ENCODE results near the gene ARHGEF9. TPM values are rescaled to one million over a fixed set of nuclear protein-coding genes. Genes with fewer than 3 reads are reported as not detected.
"Not testable (repeated sequence)": the region's sequence is repeated elsewhere in the genome, so short reads cannot be mapped to it uniquely, and the experiment has no call there.

Gene ARHGEF9
- total RNA-seq (10.3 and 18.5 TPM in 2 replicates), polyA plus RNA-seq (11.0 and 11.5 TPM in 2 replicates), polyA minus RNA-seq (ENCODE audit: low replicate concordance) (10.7 and 20.6 TPM in 2 replicates)
- 8.2 and 8.7 TPM in 2 replicates for polyA plus RNA-seq (2012)

DNA sequence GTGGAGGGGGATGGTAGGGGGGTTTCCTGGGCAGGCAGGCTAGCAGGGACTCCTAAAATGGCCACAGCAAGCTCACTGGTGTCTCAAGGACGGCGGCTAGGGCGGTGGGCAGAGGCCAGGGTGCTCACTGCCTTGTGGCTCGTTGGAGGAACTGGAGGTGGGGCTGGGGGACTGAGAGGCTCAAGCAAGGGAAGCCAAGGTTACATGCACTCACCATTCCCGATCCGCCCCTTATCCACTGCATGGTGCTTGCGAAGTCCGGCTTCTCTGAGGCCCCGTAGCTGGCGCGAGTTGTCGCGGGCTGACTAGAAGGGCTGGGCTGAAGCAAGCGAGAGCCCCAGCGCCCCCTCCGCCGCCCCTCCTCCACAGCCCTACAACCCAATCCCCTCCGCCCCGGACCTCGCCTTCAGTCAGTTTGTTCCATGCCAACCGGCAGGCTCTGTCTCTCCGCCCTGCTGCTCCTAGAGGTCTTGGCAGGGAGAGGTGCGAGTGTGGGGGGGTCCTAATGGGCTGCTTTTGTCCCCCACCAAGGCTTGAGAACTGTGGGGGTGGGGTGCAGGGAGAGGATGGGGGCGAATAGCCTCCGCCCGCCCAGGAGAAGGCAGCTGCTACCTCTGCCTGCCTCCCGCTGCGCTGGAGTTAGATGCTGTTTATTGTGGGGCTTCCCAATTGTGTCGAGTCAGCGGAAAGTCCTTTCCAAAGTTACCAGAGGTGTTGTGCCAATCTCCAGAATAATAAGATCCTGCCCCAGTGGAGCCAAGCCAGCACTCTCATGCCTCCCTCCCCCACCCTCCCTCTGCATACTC is at the start of gene ARHGEF9:
Gene ARHGEF9, minus strand, starts transcription at position 313 of the 806 bp plus-strand sequence. Its CDS starts 69 bp downstream, at position 244.
- TF ChIP-seq CTCF (conservative IDR thresholded peaks at IDR 0.05 in 1 of 2, IDR thresholded peaks at IDR 0.05 in 1 of 2; ENCODE audit: low read depth in 1 of 2, low read length in 2 of 2) (no peak), EZH2 (IDR thresholded peaks at IDR 0.05; ENCODE audit: low read length, missing control alignments) (no peak)
- Histone ChIP-seq H3K4me3 (replicated peaks in 1 of 4; ENCODE audit: control extremely low read depth in 1 of 4, insufficient read depth in 1 of 4, low read depth in 3 of 4, low read length in 4 of 4) (peak within 1 kb of the TSS; percentile 5 to 55 (median 36)), H3K4me1 (ENCODE audit: control insufficient read depth, extremely low read depth, insufficient read depth, low read length) (no peaks in the 10 kb centered on the region), H4K20me1 (ENCODE audit: control insufficient read depth, extremely low read depth, insufficient read depth, low read length) (no peaks in the 10 kb centered on the region), H3K27ac (ENCODE audit: insufficient read depth, low read length) (no peak within 1 kb of the TSS), H3K9me3 (ENCODE audit: control insufficient read depth, insufficient read depth, low read depth, low read length) (no peaks in the 10 kb centered on the region), H3K27me3 (ENCODE audit: control insufficient read depth, insufficient read depth, low read length) (no peaks in the 10 kb centered on the region), H3K4me2 (ENCODE audit: extremely low read depth, insufficient read depth, low read length) (peak within 1 kb of the TSS; percentile 59), H3K79me2 (ENCODE audit: control insufficient read depth, insufficient read depth, low read length) (no peaks in the 10 kb centered on the region), H2AFZ (ENCODE audit: low read length) (peak within 1 kb of the TSS; percentile 26), H3K36me3 (ENCODE audit: control insufficient read depth, insufficient read depth, low read length) (no peaks in the 10 kb centered on the region), H3K9ac (ENCODE audit: insufficient read depth, low read length) (no peak within 1 kb of the TSS)
- peak; percentile 3 to 29 for DNase-seq (ENCODE audit: low read depth in 2 of 2)

GRCh38 chrX:63825446-63825845 is 40.4 kb upstream of the ARHGEF9 start:
- not testable (repeated sequence) for H3K27ac ChIP-seq (ENCODE audit: insufficient read depth, low read length); H3K9ac ChIP-seq (ENCODE audit: insufficient read depth, low read length); H3K4me2 ChIP-seq (ENCODE audit: extremely low read depth, insufficient read depth, low read length); H3K36me3 ChIP-seq (ENCODE audit: control insufficient read depth, insufficient read depth, low read length); H3K27me3 ChIP-seq (ENCODE audit: control insufficient read depth, insufficient read depth, low read length); H2AFZ ChIP-seq (ENCODE audit: low read length); H3K4me1 ChIP-seq (ENCODE audit: control insufficient read depth, extremely low read depth, insufficient read depth, low read length); DNase-seq (ENCODE audit: low read depth in 2 of 2); H3K4me3 ChIP-seq (replicated peaks in 1 of 4; ENCODE audit: control extremely low read depth in 1 of 4, insufficient read depth in 1 of 4, low read depth in 3 of 4, low read length in 4 of 4); H3K9me3 ChIP-seq (ENCODE audit: control insufficient read depth, insufficient read depth, low read depth, low read length); H3K79me2 ChIP-seq (ENCODE audit: control insufficient read depth, insufficient read depth, low read length); H4K20me1 ChIP-seq (ENCODE audit: control insufficient read depth, extremely low read depth, insufficient read depth, low read length)

- Histone ChIP-seq H3K4me1 (ENCODE audit: control insufficient read depth, extremely low read depth, insufficient read depth, low read length) (no peaks in the 10 kb centered on the region), H3K4me2 (ENCODE audit: extremely low read depth, insufficient read depth, low read length) (no peak overlapping the region), H3K36me3 (ENCODE audit: control insufficient read depth, insufficient read depth, low read length) (no peaks in the 10 kb centered on the region)
These were observed 33.1 kb upstream of the ARHGEF9 start for GRCh38 chrX:63818156-63818555.

GRCh38 chrX:63817696-63818095 is 32.7 kb upstream of the ARHGEF9 start:
- H3K9ac ChIP-seq (ENCODE audit: insufficient read depth, low read length), result no peak overlapping the region
- no peaks in the 10 kb centered on the region for H4K20me1 ChIP-seq (ENCODE audit: control insufficient read depth, extremely low read depth, insufficient read depth, low read length)
- no peaks in the 10 kb centered on the region for H3K36me3 ChIP-seq (ENCODE audit: control insufficient read depth, insufficient read depth, low read length)
- H3K27ac ChIP-seq (ENCODE audit: insufficient read depth, low read length), result no peak overlapping the region
- H3K4me1 ChIP-seq (ENCODE audit: control insufficient read depth, extremely low read depth, insufficient read depth, low read length), result no peaks in the 10 kb centered on the region
- no peak for DNase-seq (ENCODE audit: low read depth in 2 of 2)
- no peaks in the 10 kb centered on the region for H3K79me2 ChIP-seq (ENCODE audit: control insufficient read depth, insufficient read depth, low read length)
- no peak overlapping the region for H2AFZ ChIP-seq (ENCODE audit: low read length)
- H3K4me3 ChIP-seq (replicated peaks in 1 of 4; ENCODE audit: control extremely low read depth in 1 of 4, insufficient read depth in 1 of 4, low read depth in 3 of 4, low read length in 4 of 4), result no peak overlapping the region
- H3K4me2 ChIP-seq (ENCODE audit: extremely low read depth, insufficient read depth, low read length), result no peak overlapping the region
- no peaks in the 10 kb centered on the region for H3K27me3 ChIP-seq (ENCODE audit: control insufficient read depth, insufficient read depth, low read length)
- H3K9me3 ChIP-seq (ENCODE audit: control insufficient read depth, insufficient read depth, low read depth, low read length), result no peaks in the 10 kb centered on the region
- TF ChIP-seq EZH2 (IDR thresholded peaks at IDR 0.05; ENCODE audit: low read length, missing control alignments), result no peak
- no peak for TF ChIP-seq CTCF (conservative IDR thresholded peaks at IDR 0.05 in 1 of 2, IDR thresholded peaks at IDR 0.05 in 1 of 2; ENCODE audit: low read depth in 1 of 2, low read length in 2 of 2)

More at GRCh38 chrX:63818156-63818555, 33.1 kb upstream of the ARHGEF9 start:
- no peak overlapping the region for H2AFZ ChIP-seq (ENCODE audit: low read length)
- no peak overlapping the region for H3K9ac ChIP-seq (ENCODE audit: insufficient read depth, low read length)
- H3K27me3 ChIP-seq (ENCODE audit: control insufficient read depth, insufficient read depth, low read length), result no peaks in the 10 kb centered on the region
- no peak for DNase-seq (ENCODE audit: low read depth in 2 of 2)
- no peaks in the 10 kb centered on the region for H3K79me2 ChIP-seq (ENCODE audit: control insufficient read depth, insufficient read depth, low read length)
- H4K20me1 ChIP-seq (ENCODE audit: control insufficient read depth, extremely low read depth, insufficient read depth, low read length), result no peaks in the 10 kb centered on the region
- H3K27ac ChIP-seq (ENCODE audit: insufficient read depth, low read length), result no peak overlapping the region
- TF ChIP-seq EZH2 (IDR thresholded peaks at IDR 0.05; ENCODE audit: low read length, missing control alignments), result no peak
- H3K4me3 ChIP-seq (replicated peaks in 1 of 4; ENCODE audit: control extremely low read depth in 1 of 4, insufficient read depth in 1 of 4, low read depth in 3 of 4, low read length in 4 of 4), result no peak overlapping the region
- no peaks in the 10 kb centered on the region for H3K9me3 ChIP-seq (ENCODE audit: control insufficient read depth, insufficient read depth, low read depth, low read length)

Measured in fibroblast of lung (primary cell).